GM21576 (cell line): ENCODE data around the gene LSM10.

ENCODE experiments used
- ATAC-seq: cut with Tn5 transposase; IDR thresholded peaks from one replicate; pipeline ENCODE4 v1.9.1; 2021; ENCODE audit warnings: mild to moderate bottlenecking, moderate library complexity; ENCODE audit not compliant: unreplicated experiment

The LSM10 gene

DNA sequence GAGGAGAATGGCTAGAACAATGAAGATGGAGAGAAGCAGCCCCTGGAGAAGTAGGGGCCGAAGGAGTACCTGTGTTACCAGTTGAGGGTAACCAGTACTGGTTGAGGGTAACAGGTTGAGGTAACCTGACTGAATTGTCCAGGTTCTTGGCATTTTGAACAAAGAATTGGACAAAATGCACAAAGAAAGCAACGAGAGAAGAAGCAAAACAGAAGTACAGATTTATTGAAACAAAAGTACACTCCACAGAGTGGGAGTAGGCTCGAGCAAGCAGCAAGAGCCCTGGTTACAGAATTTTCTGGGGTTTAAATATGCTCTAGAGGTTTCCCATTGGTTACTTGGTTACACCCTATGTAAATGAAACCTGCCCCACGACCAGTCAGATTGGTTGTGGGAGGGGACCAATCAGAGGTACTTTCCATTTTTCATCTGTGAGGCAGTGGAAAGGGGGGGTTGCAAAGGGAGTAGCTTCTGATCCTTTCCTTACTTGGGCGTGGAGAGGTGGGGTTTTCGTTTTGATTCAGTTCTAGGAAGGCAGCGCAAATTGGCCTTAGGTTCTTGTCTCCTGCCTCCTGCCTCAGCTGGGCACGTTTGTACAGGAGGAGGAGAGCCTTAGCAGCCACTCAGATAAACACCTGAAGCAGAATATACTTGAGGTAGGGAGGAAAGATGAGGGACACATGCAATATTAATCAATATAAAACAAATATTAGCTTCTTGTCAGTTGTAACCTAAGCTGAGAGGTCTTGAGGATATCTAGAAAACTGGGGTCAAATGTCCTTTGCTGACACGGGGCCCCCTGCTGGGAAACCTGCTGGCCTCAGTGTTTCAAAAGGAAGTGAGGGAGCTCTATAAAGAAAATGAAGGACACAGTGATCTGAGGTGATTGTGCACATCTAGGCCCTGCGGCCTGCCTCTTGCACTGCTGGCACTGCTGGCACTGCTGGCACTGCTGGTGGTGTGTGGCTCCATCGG lies 14.3 kb upstream of the LSM10 start:
- ATAC-seq, result no peak

- no peak for ATAC-seq
These were observed 10.8 kb upstream of the LSM10 start for GRCh38 chr1:36408479-36408878.

DNA sequence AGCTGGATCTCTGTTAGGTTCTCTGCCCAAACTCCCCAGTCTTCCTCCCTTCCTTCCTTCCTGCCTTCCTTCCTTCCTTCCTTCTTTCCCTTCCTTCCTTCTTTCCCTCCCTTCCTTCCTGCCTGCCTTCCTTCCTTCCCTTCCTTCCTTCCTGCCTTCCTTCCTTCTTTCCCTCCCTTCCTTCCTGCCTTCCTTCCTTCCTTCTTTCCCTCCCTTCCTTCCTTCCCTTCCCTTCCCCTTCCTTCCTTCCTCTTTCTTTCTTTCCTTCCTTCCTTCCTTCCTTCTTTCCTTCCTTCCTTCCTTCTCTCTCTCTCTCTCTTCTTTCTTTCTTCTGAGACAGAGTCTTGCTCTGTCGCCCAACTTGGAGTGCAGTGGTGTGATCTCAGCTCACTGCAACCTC lies 8.7 kb upstream of the LSM10 start:
- ATAC-seq, result no peak

- ATAC-seq, result no peak
These were observed 4.8 kb upstream of the LSM10 start for GRCh38 chr1:36402504-36402890.

GRCh38 chr1:36401602-36402503 lies 4.1 kb upstream of the LSM10 start:
- no peak for ATAC-seq

DNA sequence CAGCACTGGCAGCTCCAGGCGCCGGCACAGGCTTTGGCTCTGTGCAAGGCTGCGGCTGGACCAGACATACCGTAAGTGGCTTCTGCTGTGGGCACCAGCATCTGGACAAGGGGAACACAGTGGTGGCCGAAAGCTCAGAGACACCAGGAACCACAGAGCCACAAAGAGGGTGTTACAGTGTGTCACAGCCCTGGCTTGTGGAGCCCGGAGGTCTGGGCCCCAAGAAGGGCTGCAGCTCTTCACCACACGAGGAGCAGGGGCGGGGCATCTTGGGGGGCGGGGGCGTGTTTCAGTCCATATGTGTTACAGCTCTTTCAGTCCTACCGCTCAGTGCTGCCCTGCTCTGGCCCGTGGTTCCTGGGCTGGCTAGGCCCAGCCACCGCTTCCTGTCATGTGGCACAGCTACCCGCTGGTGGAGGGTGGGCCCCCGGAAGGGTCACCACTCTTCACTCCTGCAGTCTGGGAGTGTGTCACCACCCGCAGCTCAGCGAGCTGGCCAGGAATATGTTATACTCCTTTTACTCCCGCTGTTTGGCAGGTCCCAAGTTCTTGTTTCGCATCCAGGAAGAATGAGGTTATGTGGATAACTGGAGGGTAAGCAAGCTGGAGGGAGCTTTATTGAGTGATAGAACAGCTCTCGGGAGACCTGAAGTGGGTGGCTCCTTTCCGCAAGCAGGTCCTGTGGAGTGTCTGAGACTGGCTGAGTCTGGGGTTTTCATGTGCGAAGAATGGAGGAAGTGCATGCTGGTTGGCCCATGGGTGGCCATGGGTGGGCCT lies 3.3 kb upstream of the LSM10 start:
- peak; percentile 56 for ATAC-seq

GRCh38 chr1:36400514-36400824 lies 2.8 kb upstream of the LSM10 start:
- ATAC-seq, result peak; percentile 1

DNA sequence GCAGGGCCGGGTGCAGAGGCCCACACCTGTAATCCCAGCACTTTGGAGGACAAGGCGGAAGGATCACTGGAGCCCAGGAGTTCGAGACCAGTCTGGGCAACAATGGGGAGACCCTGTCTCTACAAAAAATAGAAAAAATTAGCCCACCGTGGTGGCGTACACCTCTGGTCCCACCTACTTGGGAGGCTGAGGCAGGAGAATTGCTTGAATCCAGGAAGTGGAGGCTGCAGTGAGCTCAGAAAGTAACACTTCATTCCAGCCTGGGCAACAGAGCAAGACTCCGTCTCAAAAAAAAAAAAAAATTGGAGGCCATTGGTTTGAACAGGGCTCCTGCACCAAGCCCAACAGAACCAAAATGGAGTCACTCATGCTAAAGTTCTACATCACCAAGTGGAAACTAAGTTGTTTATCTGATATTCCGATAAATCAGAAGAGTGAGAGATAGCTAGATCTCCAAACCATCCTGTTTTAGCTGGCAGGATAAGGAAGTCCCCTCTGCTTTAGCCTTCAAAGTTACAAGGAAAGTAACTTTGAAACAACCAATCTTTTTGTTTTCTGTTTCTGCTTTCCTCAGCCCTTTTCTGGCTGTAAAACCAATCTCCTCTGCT lies 766 bp upstream of the LSM10 start:
- ATAC-seq, result no peak

DNA sequence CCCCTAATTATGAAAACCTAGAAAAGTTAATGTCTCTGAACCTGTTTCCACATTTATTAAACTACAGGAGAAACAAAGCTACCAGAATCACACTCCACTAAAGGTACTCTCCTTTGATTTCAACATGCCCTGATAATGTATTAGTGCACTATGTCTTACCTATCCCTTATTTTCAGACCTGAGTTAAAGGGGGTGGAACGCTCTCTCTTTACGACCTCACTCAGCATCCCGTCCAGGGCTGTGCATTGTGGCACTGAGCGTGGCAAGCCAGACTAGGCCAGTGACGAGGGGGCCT lies 678 bp downstream of the LSM10 start:
- ATAC-seq, result peak; percentile 20

DNA sequence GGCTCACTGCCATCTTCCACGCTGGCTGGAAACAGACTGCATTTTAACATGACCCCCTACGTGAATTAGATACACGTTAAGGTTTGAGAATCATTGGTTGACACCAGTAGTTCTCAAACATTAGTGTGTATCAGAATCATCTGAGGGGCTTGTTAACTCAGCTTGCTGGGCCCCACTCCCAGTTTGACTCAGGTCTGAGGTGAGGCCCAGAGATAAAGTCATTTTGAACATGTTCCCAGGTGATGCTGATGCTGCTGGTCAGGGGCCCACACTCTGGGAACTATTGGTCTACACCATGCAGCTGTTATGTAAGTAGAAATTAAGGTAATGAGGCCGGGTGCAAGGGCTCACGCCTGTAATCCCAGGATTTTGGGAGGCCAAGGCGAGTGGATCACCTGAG lies 1.3 kb downstream of the LSM10 start:
- ATAC-seq, result no peak

DNA sequence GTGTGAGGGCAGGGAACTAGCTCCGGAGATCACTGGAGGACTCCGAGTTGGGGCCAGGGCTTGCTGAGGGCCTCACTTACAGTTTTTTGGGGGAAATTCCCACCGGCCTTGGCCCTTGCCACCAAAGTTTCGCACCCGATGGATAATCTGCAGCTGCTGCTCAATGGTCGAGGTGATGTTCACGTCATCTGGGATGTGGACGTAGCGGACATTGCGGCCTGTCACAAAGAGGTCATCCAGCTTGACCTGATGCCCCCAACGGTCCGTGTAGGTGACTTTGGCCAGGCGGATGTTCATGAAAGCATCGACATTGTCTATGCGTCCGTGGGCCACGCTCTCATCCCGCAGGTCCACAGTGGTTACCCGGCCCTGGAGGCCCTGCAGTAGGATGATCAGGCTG lies 4.0 kb downstream of the LSM10 start:
- no peak for ATAC-seq

GRCh38 chr1:36392836-36393235 lies 4.9 kb downstream of the LSM10 start:
- ATAC-seq, result no peak

DNA sequence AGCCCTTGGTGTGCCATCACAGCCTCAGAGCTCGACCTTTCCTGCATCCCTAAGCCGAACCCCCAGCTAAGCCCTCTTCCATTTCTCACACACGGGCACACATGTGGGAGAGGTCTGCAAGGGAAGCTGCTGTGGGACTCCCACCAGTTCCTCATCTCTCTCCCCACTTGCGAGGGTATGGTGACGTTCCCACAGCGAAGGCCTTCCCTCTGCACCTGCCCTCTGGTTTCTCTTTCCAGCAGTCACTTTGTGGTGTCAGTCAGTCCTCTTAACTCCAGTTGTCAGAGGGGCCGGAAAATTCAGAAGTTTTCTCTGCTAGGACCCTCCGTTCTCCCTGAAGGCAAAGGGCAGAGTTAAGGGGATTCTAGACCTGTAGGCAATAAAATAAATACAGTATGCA lies 6.4 kb downstream of the LSM10 start:
- ATAC-seq, result no peak

GRCh38 chr1:36390411-36390810 lies 7.3 kb downstream of the LSM10 start:
- no peak for ATAC-seq

DNA sequence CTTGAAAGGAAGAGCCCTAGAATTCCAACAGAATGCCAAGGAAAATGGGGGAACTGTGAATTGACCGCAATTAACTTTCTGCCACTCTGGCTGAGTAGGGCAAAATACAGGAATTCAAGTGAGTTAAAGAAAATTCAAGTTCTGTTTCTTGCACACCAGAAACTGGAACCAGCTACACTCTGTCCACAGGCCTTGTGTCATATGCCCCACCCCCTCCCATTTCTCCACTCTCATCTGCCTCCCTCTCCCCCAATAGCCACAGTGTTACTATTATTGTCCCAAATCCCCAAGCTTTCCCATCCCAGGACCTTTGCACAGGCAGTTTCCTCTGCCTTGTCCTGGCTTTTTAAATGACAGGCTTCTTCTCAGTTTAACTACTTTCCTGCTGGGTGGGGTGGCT lies 7.7 kb downstream of the LSM10 start:
- no peak for ATAC-seq

DNA sequence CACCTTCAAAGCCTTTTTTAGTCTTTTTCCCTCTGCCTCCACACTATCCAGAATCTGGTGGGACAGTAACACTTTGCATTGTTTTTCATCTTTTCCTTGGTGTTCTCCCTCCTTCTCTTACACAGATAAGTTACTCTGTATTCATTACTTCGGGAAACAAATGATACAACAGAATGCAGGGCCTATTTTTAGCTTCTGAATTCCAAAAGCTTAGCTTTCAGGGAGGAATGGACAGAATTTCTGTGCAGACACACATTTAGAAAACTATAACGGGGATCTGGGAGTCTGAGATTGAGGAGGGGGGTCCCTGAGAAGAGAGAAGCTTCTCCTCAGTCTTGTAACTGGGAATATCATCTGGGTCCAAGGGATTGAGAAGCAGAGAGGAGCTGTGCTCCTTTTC lies 8.4 kb downstream of the LSM10 start:
- ATAC-seq, result no peak

DNA sequence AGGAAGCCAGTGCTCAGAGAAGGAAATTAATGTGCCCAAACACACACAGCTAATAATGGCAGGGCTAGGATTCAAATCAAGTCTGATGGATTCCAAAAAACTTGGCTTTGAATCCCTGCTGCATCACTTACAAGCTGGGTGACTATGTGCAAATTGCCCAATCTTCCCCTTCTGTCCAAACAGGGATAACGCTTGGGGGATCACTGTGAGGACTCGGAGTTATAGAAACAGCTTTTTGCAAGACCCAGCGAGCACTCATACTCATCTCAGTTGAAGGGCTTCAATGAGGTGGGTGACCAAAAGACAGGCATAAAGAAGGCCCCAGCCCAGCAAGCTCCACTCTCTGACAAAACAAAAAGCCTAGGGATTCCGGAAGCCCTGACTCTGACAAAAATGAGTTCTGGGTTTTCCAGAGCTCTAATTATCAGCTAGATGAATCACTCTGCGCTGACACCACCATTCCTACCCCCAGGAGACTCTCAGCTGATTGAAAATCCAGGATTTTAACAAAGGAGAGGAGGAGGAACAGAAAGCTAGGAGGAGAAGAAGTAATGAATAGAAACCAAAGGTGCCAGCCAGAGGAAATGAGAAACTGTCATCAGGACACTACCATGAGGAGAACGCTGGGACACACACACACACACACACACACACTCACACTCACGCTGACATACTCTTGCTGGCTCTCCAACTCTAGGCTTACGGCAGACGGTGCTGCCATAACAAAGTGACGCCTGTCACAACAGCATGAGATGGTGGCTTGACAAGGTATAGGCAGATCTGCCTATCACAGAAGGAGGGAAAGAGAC lies 10.4 kb downstream of the LSM10 start:
- ATAC-seq, result no peak

DNA sequence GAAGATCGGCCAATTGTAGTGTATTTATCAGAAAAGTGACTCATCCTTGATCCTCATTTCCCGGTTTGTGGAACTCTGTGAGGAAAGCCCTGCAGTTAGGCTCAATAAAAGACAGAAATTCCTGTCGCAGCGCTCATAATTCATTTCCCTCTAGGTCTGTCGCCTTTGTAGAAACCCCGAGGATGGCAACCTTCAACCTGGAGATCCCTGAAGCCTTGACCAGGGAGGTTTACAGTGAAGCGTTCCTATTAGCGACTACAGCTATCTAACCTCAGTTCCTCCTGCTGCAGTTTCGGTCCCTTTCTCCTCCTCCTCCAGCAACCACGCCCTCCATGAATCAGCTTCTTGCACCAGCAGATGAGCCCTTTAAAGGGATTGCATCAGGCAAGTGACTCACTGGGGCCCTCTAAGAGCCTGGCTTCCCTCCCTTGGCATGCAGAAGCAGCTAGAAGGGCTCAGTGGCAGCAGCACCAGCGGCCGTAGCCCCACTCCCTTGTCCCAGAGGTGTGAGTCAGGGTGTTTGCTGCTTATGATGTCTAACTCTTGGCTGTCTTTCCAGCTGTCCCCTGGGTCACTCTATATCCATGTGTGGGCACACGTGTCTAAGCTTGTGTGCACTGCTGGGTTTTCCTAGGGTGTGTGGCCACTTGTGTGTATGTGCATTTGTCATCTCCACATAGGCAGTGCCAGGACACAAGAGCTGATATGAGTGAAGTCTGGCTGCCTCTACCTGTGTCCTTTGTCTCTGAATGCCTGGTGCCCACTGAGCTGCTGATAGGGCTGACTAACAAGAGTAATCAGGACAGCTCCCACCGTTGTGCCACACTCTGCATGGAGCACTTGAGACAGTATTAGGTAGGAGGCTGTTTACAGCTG lies 11.2 kb downstream of the LSM10 start:
- peak; percentile 41 for ATAC-seq
